Effector memory CD8-positive, alpha-beta T cell (primary cell): ENCODE results near the gene INPP4B.
"Not testable (repeated sequence)": the region's sequence is repeated elsewhere in the genome, so short reads cannot be mapped to it uniquely, and the experiment has no call there.

Experiments used
- ATAC-seq: fragments of 150-1000 bp; cut with Tn5 transposase; replicated peaks from 2 replicates; pipeline ENCODE4 v1.10.0; 2021; ENCODE audit warnings: mild to moderate bottlenecking, moderate library complexity
- DNase-seq, 3 experiments: peaks; one replicate each; pipeline ENCODE4 v3.0.0; 2021
- H3K27ac Mint-ChIP-seq, 2 donors: one replicate each; pipeline ENCODE4 v1.8.0; 2022; ENCODE audit warnings: mild to moderate bottlenecking in 2 of 2, mixed read lengths in 2 of 2, moderate library complexity in 2 of 2
- H3K27me3 Mint-ChIP-seq, 2 donors: one replicate each; pipeline ENCODE4 v1.8.0; 2022; ENCODE audit warnings: mixed read lengths in 2 of 2
- H3K36me3 Mint-ChIP-seq: one replicate; pipeline ENCODE4 v1.8.0; 2022; ENCODE audit warnings: mild to moderate bottlenecking, moderate library complexity, mixed read lengths; ENCODE audit not compliant: insufficient read depth
- H3K4me1 Mint-ChIP-seq, 2 donors: one replicate each; pipeline ENCODE4 v1.8.0; 2022; ENCODE audit warnings: low read depth in 2 of 2, mixed read lengths in 2 of 2
- H3K4me3 Mint-ChIP-seq, 2 donors: one replicate each; pipeline ENCODE4 v1.8.0; 2022; ENCODE audit warnings: mild to moderate bottlenecking in 2 of 2, mixed read lengths in 2 of 2, moderate library complexity in 2 of 2
- H3K9me3 Mint-ChIP-seq, 2 donors: one replicate each; pipeline ENCODE4 v1.8.0; 2022; ENCODE audit warnings: mixed read lengths in 2 of 2

The INPP4B gene

DNA sequence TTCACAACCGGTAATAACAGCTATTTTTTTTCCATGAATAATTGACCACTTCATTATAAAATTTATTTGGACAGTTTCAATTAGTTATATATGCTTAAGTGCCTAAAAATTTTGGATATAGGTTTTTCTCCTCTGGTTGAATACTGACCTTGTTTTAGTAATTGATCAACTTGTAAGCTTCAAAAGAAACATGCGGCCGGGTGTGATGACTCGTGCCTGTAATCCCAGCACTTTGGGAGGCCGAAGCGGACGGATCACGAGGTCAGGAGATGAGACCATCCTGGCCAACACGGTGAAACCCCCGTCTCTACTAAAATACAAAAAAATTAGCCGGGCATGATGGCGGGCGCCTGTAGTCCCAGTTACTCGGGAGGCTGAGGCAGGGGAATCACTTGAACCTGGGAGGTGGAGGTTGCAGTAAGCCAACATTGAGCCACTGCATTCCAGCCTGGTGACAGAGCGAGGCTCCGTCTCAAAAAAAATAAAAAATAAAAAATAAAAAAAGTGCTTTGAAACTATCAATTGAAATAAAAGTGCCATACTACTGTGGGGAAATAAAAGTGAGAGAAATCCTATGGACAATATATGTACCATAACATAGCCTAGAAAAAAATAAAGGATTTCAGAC lies 448.6 kb downstream of the INPP4B start:
- not testable (repeated sequence) for H3K9me3 Mint-ChIP-seq, H3K27me3 Mint-ChIP-seq, ATAC-seq, DNase-seq
- peak overlapping the region; percentile 39 to 44 for H3K27ac Mint-ChIP-seq
- peaks cover 38 to 71% of the 10 kb centered on the region in 2 donors for H3K4me1 Mint-ChIP-seq
- H3K4me3 Mint-ChIP-seq, result peak overlapping the region; percentile 42 to 69
- peaks cover 15% of the 10 kb centered on the region for H3K36me3 Mint-ChIP-seq

DNA sequence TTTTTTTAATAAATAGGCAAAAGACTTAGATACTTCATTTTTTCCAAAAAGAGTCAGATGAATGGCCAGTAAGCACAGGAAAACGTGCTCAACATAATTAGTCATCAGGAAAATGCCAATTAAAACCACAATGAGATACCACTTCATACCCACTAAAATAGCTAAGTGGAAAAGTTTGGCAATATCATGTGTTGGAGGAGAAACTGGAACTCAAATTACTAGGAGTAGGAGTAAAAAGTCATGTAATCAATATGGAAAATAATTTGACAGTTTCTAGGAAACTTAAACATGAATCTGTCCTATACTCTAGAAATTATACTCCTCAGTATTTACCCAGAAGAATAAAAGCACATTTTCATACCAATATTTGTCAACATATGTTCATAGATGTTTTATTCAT lies 449.8 kb downstream of the INPP4B start:
- Mint-ChIP-seq H3K9me3 (no peaks in the 10 kb centered on the region), H3K4me1 (peaks cover 32 to 67% of the 10 kb centered on the region in 2 donors), H3K27ac (peak overlapping the region in 1 of 2 donors; percentile 39), H3K27me3 (no peaks in the 10 kb centered on the region), H3K36me3 (peaks cover 15% of the 10 kb centered on the region), H3K4me3 (peak overlapping the region; percentile 14 to 69)
- no peak for ATAC-seq
- DNase-seq, result no peak

DNA sequence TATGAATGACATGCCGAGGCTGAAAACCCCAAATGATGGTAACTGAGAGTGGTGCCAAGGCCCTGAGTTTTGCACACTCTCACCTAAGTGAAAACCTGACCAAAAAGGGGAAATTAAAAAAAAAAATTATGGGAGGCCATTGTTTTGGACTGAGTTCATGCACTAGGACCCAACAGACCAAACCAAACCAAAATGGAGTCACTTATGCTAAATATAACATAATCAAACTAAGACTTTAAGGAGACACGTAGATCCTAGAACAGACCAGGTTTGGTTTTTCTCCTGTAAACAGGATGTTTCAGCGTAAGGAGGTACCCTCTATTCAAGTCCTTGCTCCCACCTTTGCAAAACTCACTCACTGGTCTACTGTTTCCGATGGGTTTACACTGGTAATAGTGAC lies 453.0 kb downstream of the INPP4B start:
- H3K27me3 Mint-ChIP-seq, result no peaks in the 10 kb centered on the region
- H3K36me3 Mint-ChIP-seq, result peaks cover 9% of the 10 kb centered on the region
- peaks cover 15 to 55% of the 10 kb centered on the region in 2 donors for H3K4me1 Mint-ChIP-seq
- H3K27ac Mint-ChIP-seq, result no peak overlapping the region
- no peak for ATAC-seq
- DNase-seq, result no peak
- H3K4me3 Mint-ChIP-seq, result no peak overlapping the region
- H3K9me3 Mint-ChIP-seq, result no peaks in the 10 kb centered on the region

DNA sequence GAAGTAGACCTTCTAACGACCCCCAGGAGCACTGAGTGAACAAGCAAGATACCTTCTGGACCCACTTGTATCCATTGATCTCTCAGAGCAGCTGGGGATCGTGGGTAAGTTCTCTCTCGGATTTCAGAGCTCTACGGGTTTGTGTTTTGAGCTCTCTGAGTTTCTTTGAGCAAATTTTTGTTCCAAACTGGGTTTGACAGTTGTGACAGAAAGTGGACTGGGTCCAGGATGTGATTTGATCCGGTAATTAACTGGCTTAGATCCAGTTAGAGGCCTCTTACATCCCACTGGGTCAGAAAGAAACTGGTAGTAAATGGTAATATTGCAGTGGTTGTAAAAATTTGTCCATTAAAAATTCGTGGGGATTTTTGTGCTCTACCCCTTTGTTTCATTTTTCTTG lies 459.2 kb downstream of the INPP4B start:
- ATAC-seq, result no peak
- peak overlapping the region in 1 of 2 donors; percentile 80 for H3K27ac Mint-ChIP-seq
- no peak for DNase-seq
- H3K27me3 Mint-ChIP-seq, result no peaks in the 10 kb centered on the region
- H3K36me3 Mint-ChIP-seq, result no peaks in the 10 kb centered on the region
- H3K9me3 Mint-ChIP-seq, result no peaks in the 10 kb centered on the region
- peaks cover 23 to 44% of the 10 kb centered on the region in 2 donors for H3K4me1 Mint-ChIP-seq
- peak overlapping the region in 1 of 2 donors; percentile 7 for H3K4me3 Mint-ChIP-seq

DNA sequence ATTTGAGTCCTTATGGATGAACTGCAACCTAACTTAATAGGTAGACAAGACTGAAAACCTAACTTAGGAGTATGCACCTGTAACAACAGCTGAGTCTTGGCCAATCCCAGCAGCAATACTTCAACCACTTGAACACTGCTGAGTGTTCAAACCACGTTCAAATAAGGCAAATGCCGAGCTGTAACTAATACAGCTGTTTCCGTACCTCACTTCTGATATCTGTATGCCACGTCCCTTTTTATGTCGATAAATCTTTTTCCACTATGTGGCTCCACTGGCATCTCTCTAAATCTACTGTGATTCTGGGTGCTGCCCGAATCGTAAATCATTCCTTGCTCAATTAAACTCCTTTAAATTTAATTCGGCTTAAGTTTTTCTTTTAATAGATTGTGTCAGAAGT lies 459.7 kb downstream of the INPP4B start:
- Mint-ChIP-seq H3K36me3 (no peaks in the 10 kb centered on the region), H3K4me1 (peaks cover 23 to 44% of the 10 kb centered on the region in 2 donors), H3K27ac (peak overlapping the region in 1 of 2 donors; percentile 80), H3K27me3 (no peaks in the 10 kb centered on the region), H3K4me3 (peak overlapping the region in 1 of 2 donors; percentile 7), H3K9me3 (no peaks in the 10 kb centered on the region)
- no peak for DNase-seq
- peak; percentile 47 for ATAC-seq

GRCh38 chr4:142383800-142384470 lies 462.2 kb downstream of the INPP4B start:
- Mint-ChIP-seq H3K36me3 (no peaks in the 10 kb centered on the region), H3K9me3 (no peaks in the 10 kb centered on the region), H3K4me3 (peak overlapping the region in 1 of 2 donors; percentile 56), H3K27ac (peak overlapping the region in 1 of 2 donors; percentile 71), H3K27me3 (no peaks in the 10 kb centered on the region), H3K4me1 (peaks cover 26 to 42% of the 10 kb centered on the region in 2 donors)
- no peak for DNase-seq
- ATAC-seq, result no peak

DNA sequence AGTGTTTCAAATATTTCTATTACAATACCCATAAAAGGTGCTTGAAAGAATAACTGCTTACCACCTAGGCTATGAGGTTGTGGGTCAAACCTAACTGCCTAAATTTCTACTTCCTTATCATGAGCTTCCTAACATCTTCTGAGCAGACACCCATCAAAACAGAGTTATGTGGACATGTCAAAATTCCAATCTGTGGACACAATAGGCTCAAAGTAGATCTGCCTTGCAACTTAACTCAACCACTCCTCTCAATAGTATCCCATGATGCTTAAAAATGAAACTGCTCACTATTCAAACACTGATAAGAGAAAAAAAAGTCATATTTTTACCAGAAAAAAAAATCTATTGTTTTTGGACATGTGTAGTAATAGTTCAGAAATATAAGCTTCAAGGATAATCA lies 462.7 kb downstream of the INPP4B start:
- peak overlapping the region in 1 of 2 donors; percentile 71 for H3K27ac Mint-ChIP-seq
- H3K4me1 Mint-ChIP-seq, result peaks cover 26 to 38% of the 10 kb centered on the region in 2 donors
- peak overlapping the region in 1 of 2 donors; percentile 56 for H3K4me3 Mint-ChIP-seq
- H3K36me3 Mint-ChIP-seq, result no peaks in the 10 kb centered on the region
- H3K27me3 Mint-ChIP-seq, result no peaks in the 10 kb centered on the region
- H3K9me3 Mint-ChIP-seq, result no peaks in the 10 kb centered on the region
- ATAC-seq (no peak), DNase-seq (no peak)

GRCh38 chr4:142380052-142380602 lies 466.0 kb downstream of the INPP4B start:
- no peaks in the 10 kb centered on the region for H3K27me3 Mint-ChIP-seq
- no peak overlapping the region for H3K4me3 Mint-ChIP-seq
- DNase-seq (no peak), ATAC-seq (no peak)
- peak overlapping the region in 1 of 2 donors; percentile 72 for H3K27ac Mint-ChIP-seq
- peaks cover 26 to 46% of the 10 kb centered on the region in 2 donors for H3K4me1 Mint-ChIP-seq
- H3K9me3 Mint-ChIP-seq, result no peaks in the 10 kb centered on the region
- no peaks in the 10 kb centered on the region for H3K36me3 Mint-ChIP-seq

- ATAC-seq (no peak), DNase-seq (no peak)
- no peaks in the 10 kb centered on the region for H3K36me3 Mint-ChIP-seq
- H3K27ac Mint-ChIP-seq, result peak overlapping the region in 1 of 2 donors; percentile 85
- no peaks in the 10 kb centered on the region for H3K9me3 Mint-ChIP-seq
- H3K4me1 Mint-ChIP-seq, result peaks cover 27 to 48% of the 10 kb centered on the region in 2 donors
- H3K27me3 Mint-ChIP-seq, result no peaks in the 10 kb centered on the region
- H3K4me3 Mint-ChIP-seq, result no peak overlapping the region
These were observed 466.6 kb downstream of the INPP4B start for GRCh38 chr4:142379277-142380051.

- peaks cover 23 to 43% of the 10 kb centered on the region in 2 donors for H3K4me1 Mint-ChIP-seq
- peak overlapping the region; percentile 30 to 85 for H3K27ac Mint-ChIP-seq
- DNase-seq (no peak), ATAC-seq (no peak)
- H3K36me3 Mint-ChIP-seq, result no peaks in the 10 kb centered on the region
- H3K27me3 Mint-ChIP-seq, result no peaks in the 10 kb centered on the region
- H3K9me3 Mint-ChIP-seq, result no peaks in the 10 kb centered on the region
- peak overlapping the region; percentile 9 to 54 for H3K4me3 Mint-ChIP-seq
These were observed 467.9 kb downstream of the INPP4B start for GRCh38 chr4:142378179-142378578.

GRCh38 chr4:142377342-142378091 lies 468.6 kb downstream of the INPP4B start:
- peaks cover 27 to 47% of the 10 kb centered on the region in 2 donors for H3K4me1 Mint-ChIP-seq
- no peaks in the 10 kb centered on the region for H3K36me3 Mint-ChIP-seq
- peak overlapping the region; percentile 19 to 54 for H3K4me3 Mint-ChIP-seq
- ATAC-seq (peak; percentile 80), DNase-seq (no peak)
- H3K27me3 Mint-ChIP-seq, result no peaks in the 10 kb centered on the region
- peak overlapping the region; percentile 30 to 85 for H3K27ac Mint-ChIP-seq
- no peaks in the 10 kb centered on the region for H3K9me3 Mint-ChIP-seq

GRCh38 chr4:142376204-142376603 lies 469.9 kb downstream of the INPP4B start:
- Mint-ChIP-seq H3K27ac (no peak overlapping the region), H3K27me3 (no peaks in the 10 kb centered on the region), H3K9me3 (no peaks in the 10 kb centered on the region), H3K4me1 (peaks cover 37 to 60% of the 10 kb centered on the region in 2 donors), H3K4me3 (no peak overlapping the region), H3K36me3 (no peaks in the 10 kb centered on the region)
- DNase-seq, result no peak
- no peak for ATAC-seq

- DNase-seq (no peak), ATAC-seq (no peak)
- peak overlapping the region in 1 of 2 donors; percentile 36 for H3K27ac Mint-ChIP-seq
- H3K27me3 Mint-ChIP-seq, result no peaks in the 10 kb centered on the region
- no peaks in the 10 kb centered on the region for H3K36me3 Mint-ChIP-seq
- H3K4me1 Mint-ChIP-seq, result peaks cover 44 to 66% of the 10 kb centered on the region in 2 donors
- peak overlapping the region in 1 of 2 donors; percentile 4 for H3K4me3 Mint-ChIP-seq
- H3K9me3 Mint-ChIP-seq, result no peaks in the 10 kb centered on the region
These were observed 472.5 kb downstream of the INPP4B start for GRCh38 chr4:142373610-142374009.
